Measurements from ENCODE around the gene CASTOR1. TPM values are rescaled to one million over a fixed set of nuclear protein-coding genes. Genes with fewer than 3 reads are reported as not detected.
A peak's percentile ranks its signal among the peaks of the same experiment; 100 is the strongest.

The CASTOR1 gene
- total RNA-seq, 4 donors from 2014 or later = 1.8 to 11.6 (median 6.0) TPM

GRCh38 chr22:30260682-30261081 is 28.6 kb downstream of the CASTOR1 start:
- no peak for DNase-seq
- H3K36me3 ChIP-seq = no peaks in the 10 kb centered on the region
- H3K4me1 ChIP-seq = peaks cover 0 to 17% (median 7%) of the 10 kb centered on the region in 4 donors
- no peak overlapping the region for H3K27ac ChIP-seq
- TF ChIP-seq POLR2A (IDR thresholded peaks at IDR 0.05) = no peak
- TF ChIP-seq, protein P1, sequence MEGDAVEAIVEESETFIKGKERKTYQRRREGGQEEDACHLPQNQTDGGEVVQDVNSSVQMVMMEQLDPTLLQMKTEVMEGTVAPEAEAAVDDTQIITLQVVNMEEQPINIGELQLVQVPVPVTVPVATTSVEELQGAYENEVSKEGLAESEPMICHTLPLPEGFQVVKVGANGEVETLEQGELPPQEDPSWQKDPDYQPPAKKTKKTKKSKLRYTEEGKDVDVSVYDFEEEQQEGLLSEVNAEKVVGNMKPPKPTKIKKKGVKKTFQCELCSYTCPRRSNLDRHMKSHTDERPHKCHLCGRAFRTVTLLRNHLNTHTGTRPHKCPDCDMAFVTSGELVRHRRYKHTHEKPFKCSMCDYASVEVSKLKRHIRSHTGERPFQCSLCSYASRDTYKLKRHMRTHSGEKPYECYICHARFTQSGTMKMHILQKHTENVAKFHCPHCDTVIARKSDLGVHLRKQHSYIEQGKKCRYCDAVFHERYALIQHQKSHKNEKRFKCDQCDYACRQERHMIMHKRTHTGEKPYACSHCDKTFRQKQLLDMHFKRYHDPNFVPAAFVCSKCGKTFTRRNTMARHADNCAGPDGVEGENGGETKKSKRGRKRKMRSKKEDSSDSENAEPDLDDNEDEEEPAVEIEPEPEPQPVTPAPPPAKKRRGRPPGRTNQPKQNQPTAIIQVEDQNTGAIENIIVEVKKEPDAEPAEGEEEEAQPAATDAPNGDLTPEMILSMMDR (IDR thresholded peaks at IDR 0.05) = no peak
- no peaks in the 10 kb centered on the region for H3K27me3 ChIP-seq
- H3K4me3 ChIP-seq = no peak overlapping the region
- no peaks in the 10 kb centered on the region for H3K9me3 ChIP-seq

- no peak for DNase-seq
- no peak overlapping the region for H3K27ac ChIP-seq
- H3K27me3 ChIP-seq = no peaks in the 10 kb centered on the region
- H3K9me3 ChIP-seq = no peaks in the 10 kb centered on the region
- no peak for TF ChIP-seq POLR2A (IDR thresholded peaks at IDR 0.05)
- TF ChIP-seq, protein P1 (IDR thresholded peaks at IDR 0.05) = no peak
- H3K4me3 ChIP-seq = no peak overlapping the region
- no peaks in the 10 kb centered on the region for H3K36me3 ChIP-seq
- H3K4me1 ChIP-seq = peaks cover 0 to 17% (median 6%) of the 10 kb centered on the region in 4 donors
Measured at GRCh38 chr22:30260276-30260675, 29.0 kb downstream of the CASTOR1 start.

DNA sequence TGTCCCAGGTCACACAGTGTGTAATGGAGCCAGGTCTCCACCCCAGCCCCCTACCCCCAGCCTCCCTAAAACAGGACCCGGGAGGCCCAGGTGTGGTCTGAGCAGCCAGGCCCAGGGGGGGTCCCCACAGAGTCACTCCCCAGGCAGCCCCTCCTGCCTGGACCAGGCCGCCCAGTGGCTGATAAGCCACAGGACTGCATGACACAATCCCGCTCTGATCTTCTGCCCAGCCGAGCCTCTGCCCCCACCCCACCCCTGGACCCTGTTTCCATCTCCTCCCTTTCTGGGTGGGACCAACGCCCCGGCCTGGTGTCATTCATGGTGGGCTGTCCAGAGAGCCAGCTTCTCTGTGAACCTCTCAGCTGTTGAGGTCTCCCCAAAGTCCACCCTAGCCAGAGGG is 35.0 kb downstream of the CASTOR1 start:
- no peak for DNase-seq
- H3K36me3 ChIP-seq = no peaks in the 10 kb centered on the region
- H3K27me3 ChIP-seq = no peaks in the 10 kb centered on the region
- H3K27ac ChIP-seq = peak overlapping the region in 3 of 4 donors; percentile 51 to 85 (median 76)
- H3K4me1 ChIP-seq = peaks cover 4 to 54% (median 4%) of the 10 kb centered on the region in 4 donors
- no peaks in the 10 kb centered on the region for H3K9me3 ChIP-seq
- TF ChIP-seq POLR2A (IDR thresholded peaks at IDR 0.05) = no peak
- TF ChIP-seq, protein P1 (IDR thresholded peaks at IDR 0.05) = no peak
- H3K4me3 ChIP-seq = no peak overlapping the region

GRCh38 chr22:30253205-30253852 is 36.0 kb downstream of the CASTOR1 start:
- DNase-seq = peak in 2 of 3 donors; percentile 76 to 79
- no peaks in the 10 kb centered on the region for H3K27me3 ChIP-seq
- no peak overlapping the region for H3K4me3 ChIP-seq
- H3K27ac ChIP-seq = peak overlapping the region; percentile 38 to 85 (median 64)
- H3K36me3 ChIP-seq = no peaks in the 10 kb centered on the region
- H3K4me1 ChIP-seq = peaks cover 4 to 59% (median 4%) of the 10 kb centered on the region in 4 donors
- no peak for TF ChIP-seq POLR2A (IDR thresholded peaks at IDR 0.05)
- TF ChIP-seq, protein P1 (IDR thresholded peaks at IDR 0.05) = no peak
- no peaks in the 10 kb centered on the region for H3K9me3 ChIP-seq

DNA sequence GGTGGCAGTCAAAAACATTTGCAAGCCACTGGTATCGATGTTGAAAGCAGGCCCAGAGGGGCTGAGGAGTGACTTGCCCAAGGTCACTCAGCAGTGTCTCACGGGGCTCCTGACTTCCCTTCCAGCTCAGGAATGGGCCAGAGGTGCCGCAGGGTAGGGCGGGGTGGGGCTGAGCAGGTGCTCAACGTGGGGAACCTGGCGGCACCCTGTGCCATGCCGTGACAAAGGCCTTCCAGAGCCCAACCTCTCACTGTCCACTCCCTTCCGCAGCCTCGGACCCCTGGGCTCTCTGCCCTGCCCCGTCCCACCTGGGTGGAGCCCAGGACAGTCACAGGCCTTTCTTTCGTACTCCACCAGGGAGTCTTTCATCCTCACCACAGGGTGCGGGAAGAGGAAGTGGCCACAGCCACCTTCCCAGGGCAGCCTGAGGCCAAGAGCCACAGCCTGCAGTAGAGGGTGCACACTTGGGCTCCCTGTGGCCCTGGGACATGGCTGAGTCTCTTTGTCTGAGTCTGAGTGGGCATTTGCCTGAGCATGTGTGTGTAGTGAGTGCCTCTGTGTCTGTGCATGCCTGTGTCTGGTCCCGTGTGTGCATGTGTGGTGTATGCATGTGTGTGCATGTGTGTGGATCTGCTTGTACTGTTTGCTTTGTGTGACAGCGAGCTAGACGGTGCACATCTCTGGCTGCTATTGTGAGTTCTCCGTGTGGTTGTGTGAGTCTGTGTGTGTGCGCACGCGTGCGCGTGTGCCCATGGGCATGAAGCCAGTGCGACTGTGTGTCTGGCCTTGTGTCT is 36.7 kb downstream of the CASTOR1 start:
- no peak for TF ChIP-seq POLR2A (IDR thresholded peaks at IDR 0.05)
- TF ChIP-seq, protein P1 (IDR thresholded peaks at IDR 0.05) = no peak
- Histone ChIP-seq H3K27me3 (no peaks in the 10 kb centered on the region), H3K36me3 (no peaks in the 10 kb centered on the region), H3K4me3 (no peak overlapping the region), H3K4me1 (peaks cover 4 to 62% (median 5%) of the 10 kb centered on the region in 4 donors), H3K9me3 (no peaks in the 10 kb centered on the region), H3K27ac (peak overlapping the region; percentile 38 to 85 (median 64))
- DNase-seq = peak in 1 of 3 donors; percentile 75

All from Peyer's patch (tissue), 4 donors.